GM23248 (cell line): ENCODE data around the gene ZNF519. TPM values are rescaled to one million over a fixed set of nuclear protein-coding genes. Genes with fewer than 3 reads are reported as not detected.

ENCODE experiments used
- DNase-seq: peaks from one replicate; pipeline ENCODE4 v3.0.0-alpha.2; 2015
- H2AFZ ChIP-seq: fragments of 200-600 bp; sonication (generic); 2 replicates; pipeline ENCODE4 v1.6.1; 2016; ENCODE audit warnings: antibody characterized with exemption
- H3F3A ChIP-seq: fragments of 200-600 bp; sonication (generic); 2 replicates; pipeline ENCODE4 v1.6.1; 2016; ENCODE audit warnings: mild to moderate bottlenecking, antibody characterized with exemption, mixed run types; ENCODE audit not compliant: insufficient read depth
- H3K27ac ChIP-seq: fragments of 200-600 bp; sonication (generic); 2 replicates; pipeline ENCODE4 v1.5.1; 2016; ENCODE audit warnings: mild to moderate bottlenecking
- H3K27me3 ChIP-seq: fragments of 200-600 bp; sonication (generic); replicated peaks from 2 replicates; pipeline ENCODE4 v1.6.1; 2016; ENCODE audit warnings: mild to moderate bottlenecking; ENCODE audit not compliant: insufficient read depth
- H3K36me3 ChIP-seq: fragments of 200-600 bp; sonication (generic); 2 replicates; pipeline ENCODE4 v1.6.1; 2016; ENCODE audit warnings: low read depth, mild to moderate bottlenecking
- H3K4me1 ChIP-seq: fragments of 200-600 bp; sonication (generic); 2 replicates; pipeline ENCODE4 v1.6.1; 2016; ENCODE audit warnings: mild to moderate bottlenecking; ENCODE audit not compliant: insufficient read depth
- H3K4me2 ChIP-seq: fragments of 200-600 bp; sonication (generic); one replicate; pipeline ENCODE4 v1.6.1; 2016; ENCODE audit warnings: mild to moderate bottlenecking; ENCODE audit not compliant: unreplicated experiment
- H3K4me3 ChIP-seq: fragments of 200-600 bp; sonication (generic); 2 replicates; pipeline ENCODE4 v1.5.1; 2016; ENCODE audit warnings: mild to moderate bottlenecking
- H3K79me2 ChIP-seq: fragments of 200-600 bp; sonication (generic); 2 replicates; pipeline ENCODE4 v1.6.1; 2016; ENCODE audit warnings: mild to moderate bottlenecking; ENCODE audit not compliant: insufficient read depth
- H3K9ac ChIP-seq: fragments of 200-600 bp; sonication (generic); 2 replicates; pipeline ENCODE4 v1.6.1; 2016; ENCODE audit warnings: mild to moderate bottlenecking
- H3K9me2 ChIP-seq: fragments of 200-600 bp; sonication (generic); 2 replicates; pipeline ENCODE4 v1.6.1; 2016; ENCODE audit warnings: mixed run types, mild to moderate bottlenecking, moderate library complexity; ENCODE audit not compliant: insufficient read depth
- H3K9me3 ChIP-seq: fragments of 200-600 bp; sonication (generic); one replicate; pipeline ENCODE4 v1.6.1; 2017; ENCODE audit warnings: low read depth
- H4K20me1 ChIP-seq: fragments of 200-600 bp; sonication (generic); 2 replicates; pipeline ENCODE4 v1.6.0; 2016; ENCODE audit not compliant: insufficient read depth
- EZH2 ChIP-seq: fragments of 200-600 bp; sonication (generic); IDR thresholded peaks from 2 replicates; pipeline ENCODE4 v1.6.1; 2018; ENCODE audit warnings: antibody characterized with exemption, mild to moderate bottlenecking; ENCODE audit not compliant: insufficient read depth, poor library complexity, severe bottlenecking
- EZH2phosphoT487 ChIP-seq: fragments of 200-600 bp; sonication (generic); IDR thresholded peaks from 2 replicates; pipeline ENCODE4 v1.6.1; 2018; ENCODE audit warnings: antibody characterized with exemption, moderate library complexity, mild to moderate bottlenecking, low read depth; ENCODE audit not compliant: insufficient read depth
- WGBS, 2 experiments: methylation state at CpG; one replicate each; pipeline ENCODE4 v1.1.6; 2015 to 2017; ENCODE audit warnings: low lambda C conversion rate in 2 of 2, low coverage in 1 of 2; ENCODE audit errors: missing lambda C conversion rate in 2 of 2; 5-methylcytosine and 5-hydroxymethylcytosine counted together
- in situ Hi-C: fragments of 300-500 bp; cut with MboI; formaldehyde crosslinking; loops from 2 replicates; pipeline ENCODE4 v1.15.0; 2020
- polyA plus RNA-seq: library from polyadenylated mRNA; unstranded; fragments of >200 nt; fragmentation: Nextera tagmentation; extraction: Ambion mirVana; gene quantifications from 2 replicates; pipeline ENCODE4 v1.2.1, GENCODE V29; 2016
- total RNA-seq: library from RNA; depleted of rRNA; stranded (reverse); fragments of >200 nt; shearing (Covaris generic); gene quantifications from 2 replicates; pipeline ENCODE4 v1.2.3, GENCODE V29; 2014; rRNA removed

Gene ZNF519
- total and polyA plus RNA-seq, 2 experiments from 2014 or later, result 1.1 to 2.1 TPM

- in situ Hi-C loops, result no loop called here
- no peaks in the 10 kb centered on the region for H3K79me2 ChIP-seq
- no peak for DNase-seq
- H3K36me3 ChIP-seq, result no peaks in the 10 kb centered on the region
- no peak overlapping the region for H3K9ac ChIP-seq
- TF ChIP-seq EZH2phosphoT487, result no peak
- no peak for TF ChIP-seq EZH2
- H3K9me3 ChIP-seq, result no peaks in the 10 kb centered on the region
- 18 to 22% methylated on average over 4 of the region's 4 CpGs for WGBS, 2 experiments
- no peaks in the 10 kb centered on the region for H3K4me1 ChIP-seq
- H3K4me3 ChIP-seq, result no peak overlapping the region
- no peak overlapping the region for H3K27ac ChIP-seq
- H3K4me2 ChIP-seq, result no peak overlapping the region
- H3F3A ChIP-seq, result no peaks in the 10 kb centered on the region
- no peaks in the 10 kb centered on the region for H3K27me3 ChIP-seq
- H2AFZ ChIP-seq, result no peak overlapping the region
- H4K20me1 ChIP-seq, result no peaks in the 10 kb centered on the region
- no peaks in the 10 kb centered on the region for H3K9me2 ChIP-seq
Measured at GRCh38 chr18:14053661-14054060, 78.6 kb downstream of the ZNF519 start.

Other genes starting within 250 kb of the ZNF519 start
- not detected in 2 replicates for gene MC2R, start 216.9 kb downstream of the ZNF519 start, total RNA-seq
- gene MC2R, start 216.9 kb downstream of the ZNF519 start, polyA plus RNA-seq, result not detected in 2 replicates